ENCODE measurements around the gene FOSB. TPM values are rescaled to one million over a fixed set of nuclear protein-coding genes. Genes with fewer than 3 reads are reported as not detected.

Gene FOSB
- total RNA-seq, 1 experiment from 2014 or later: 29.3 TPM

GRCh38 chr19:45446295-45446694, 21.5 kb upstream of the FOSB start:
- Mint-ChIP-seq H3K4me1 (ENCODE audit: insufficient read depth, unreplicated experiment) (peaks cover 52% of the 10 kb centered on the region), H3K27ac (ENCODE audit: low read depth, unreplicated experiment) (peak overlapping the region; percentile 100), H3K9me3 (ENCODE audit: unreplicated experiment) (no peaks in the 10 kb centered on the region), H3K36me3 (ENCODE audit: insufficient read depth, unreplicated experiment) (peaks cover 14% of the 10 kb centered on the region), H3K4me3 (ENCODE audit: unreplicated experiment) (no peak overlapping the region), H3K27me3 (ENCODE audit: insufficient read depth, unreplicated experiment) (no peaks in the 10 kb centered on the region)
- DNase-seq (ENCODE audit: unreplicated experiment): peak; percentile 60
- BruUV-seq (replicated peaks): no TSS peak
- intact Hi-C loops (cut with micrococcal nuclease): no loop called here
- ChIA-PET CTCF (interaction anchor here (0.6 to 3.7 kb wide), 7 partner anchors 12 to 40 kb away, joined by 4 to 22 read pairs (median 5); partner anchors contain the start of gene FOSB), POLR2A (interaction anchor here (0.7 to 7.8 kb wide), 7 partner anchors 10 to 245 kb away, joined by 3 to 148 read pairs (median 10); partner anchors contain the start of genes FOSB and PPP1R13L)
- TF ChIP-seq CTCF (IDR thresholded peaks at IDR 0.05; ENCODE audit: unreplicated experiment): peak; percentile 31

GRCh38 chr19:45446944-45447343, 20.9 kb upstream of the FOSB start:
- peaks cover 57% of the 10 kb centered on the region for H3K4me1 Mint-ChIP-seq (ENCODE audit: insufficient read depth, unreplicated experiment)
- ChIA-PET CTCF (interaction anchor here (0.6 to 3.7 kb wide), 5 partner anchors 11 to 33 kb away, joined by 4 to 22 read pairs (median 10); partner anchors contain the start of gene FOSB), POLR2A (interaction anchor here (0.6 to 7.8 kb wide), 10 partner anchors 9 to 486 kb away, joined by 3 to 148 read pairs (median 4); partner anchors contain the start of genes FOSB and PPP1R13L)
- BruUV-seq (replicated peaks): no TSS peak
- H3K27ac Mint-ChIP-seq (ENCODE audit: low read depth, unreplicated experiment): peak overlapping the region; percentile 100
- intact Hi-C loops (cut with micrococcal nuclease): no loop called here
- TF ChIP-seq CTCF (IDR thresholded peaks at IDR 0.05; ENCODE audit: unreplicated experiment): no peak
- peaks cover 18% of the 10 kb centered on the region for H3K36me3 Mint-ChIP-seq (ENCODE audit: insufficient read depth, unreplicated experiment)
- H3K4me3 Mint-ChIP-seq (ENCODE audit: unreplicated experiment): no peak overlapping the region
- peak; percentile 87 for DNase-seq (ENCODE audit: unreplicated experiment)
- no peaks in the 10 kb centered on the region for H3K27me3 Mint-ChIP-seq (ENCODE audit: insufficient read depth, unreplicated experiment)
- H3K9me3 Mint-ChIP-seq (ENCODE audit: unreplicated experiment): no peaks in the 10 kb centered on the region

DNA sequence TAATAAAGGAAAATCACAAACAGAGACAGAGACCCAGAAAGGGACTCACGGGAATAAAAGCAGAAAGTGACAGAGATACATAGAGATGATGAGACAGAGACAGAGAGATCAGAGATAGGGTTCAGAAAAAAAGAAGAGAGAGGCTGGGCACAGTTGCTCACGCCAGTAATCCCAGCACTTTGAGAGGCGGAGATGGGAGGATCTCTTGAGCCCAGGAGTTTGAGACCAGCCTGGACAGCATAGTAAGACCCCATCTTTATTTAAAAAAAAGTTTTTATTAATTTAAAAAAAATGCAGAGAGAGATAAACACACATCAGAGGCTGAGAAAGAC, 19.4 kb upstream of the FOSB start:
- ChIA-PET POLR2A (interaction anchor here (0.5 to 7.8 kb wide), 13 partner anchors 10 to 376 kb away, joined by 3 to 148 read pairs (median 5); partner anchors contain the start of genes BLOC1S3, ERCC1, FOSB and PPP1R13L), CTCF (interaction anchor here (0.7 to 3.3 kb wide), 6 partner anchors 9 to 30 kb away, joined by 3 to 11 read pairs (median 6); partner anchors contain the start of gene FOSB)
- Mint-ChIP-seq H3K9me3 (ENCODE audit: unreplicated experiment) (no peaks in the 10 kb centered on the region), H3K36me3 (ENCODE audit: insufficient read depth, unreplicated experiment) (peaks cover 18% of the 10 kb centered on the region), H3K4me1 (ENCODE audit: insufficient read depth, unreplicated experiment) (peaks cover 52% of the 10 kb centered on the region), H3K27ac (ENCODE audit: low read depth, unreplicated experiment) (peak overlapping the region; percentile 100), H3K27me3 (ENCODE audit: insufficient read depth, unreplicated experiment) (no peaks in the 10 kb centered on the region), H3K4me3 (ENCODE audit: unreplicated experiment) (peak overlapping the region; percentile 86)
- no TSS peak for BruUV-seq (replicated peaks)
- intact Hi-C loops (cut with micrococcal nuclease): no loop called here
- no peak for TF ChIP-seq CTCF (IDR thresholded peaks at IDR 0.05; ENCODE audit: unreplicated experiment)
- DNase-seq (ENCODE audit: unreplicated experiment): no peak

DNA sequence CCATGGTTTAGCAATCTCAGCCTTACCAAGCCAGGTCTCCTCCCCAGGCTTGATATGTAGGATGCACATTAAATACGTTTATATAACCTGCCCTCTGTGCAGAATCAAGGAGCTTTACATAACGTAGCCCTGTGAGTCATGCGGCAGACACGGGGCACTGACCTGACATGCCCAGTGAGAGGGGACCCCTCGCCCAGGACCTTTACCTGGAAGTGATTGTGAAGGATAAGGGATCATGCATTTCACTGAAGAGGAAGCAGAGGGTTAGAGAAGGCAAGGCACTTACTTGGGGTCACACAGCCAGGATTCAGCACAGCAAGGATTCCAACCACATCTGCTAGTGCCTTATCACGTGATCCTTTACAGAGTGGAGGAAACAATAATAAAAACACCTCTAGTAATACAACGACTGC, 18.9 kb upstream of the FOSB start:
- H3K36me3 Mint-ChIP-seq (ENCODE audit: insufficient read depth, unreplicated experiment): peaks cover 18% of the 10 kb centered on the region
- DNase-seq (ENCODE audit: unreplicated experiment): peak; percentile 91
- H3K27ac Mint-ChIP-seq (ENCODE audit: low read depth, unreplicated experiment): peak overlapping the region; percentile 100
- H3K4me1 Mint-ChIP-seq (ENCODE audit: insufficient read depth, unreplicated experiment): peaks cover 52% of the 10 kb centered on the region
- peak overlapping the region; percentile 86 for H3K4me3 Mint-ChIP-seq (ENCODE audit: unreplicated experiment)
- H3K9me3 Mint-ChIP-seq (ENCODE audit: unreplicated experiment): no peaks in the 10 kb centered on the region
- CTCF ChIA-PET: interaction anchor here (0.6 to 3.3 kb wide), 7 partner anchors 8 to 37 kb away, joined by 3 to 11 read pairs (median 4); partner anchors contain the start of gene FOSB
- POLR2A ChIA-PET: interaction anchor here (0.6 to 7.8 kb wide), 15 partner anchors 10 to 376 kb away, joined by 3 to 148 read pairs (median 4); partner anchors contain the start of genes BLOC1S3, ERCC1, FOSB and OPA3
- intact Hi-C loops (cut with micrococcal nuclease): no loop called here
- no TSS peak for BruUV-seq (replicated peaks)
- no peaks in the 10 kb centered on the region for H3K27me3 Mint-ChIP-seq (ENCODE audit: insufficient read depth, unreplicated experiment)
- TF ChIP-seq CTCF (IDR thresholded peaks at IDR 0.05; ENCODE audit: unreplicated experiment): no peak
